Measurements from ENCODE around the gene DSEL.

The DSEL gene

DNA sequence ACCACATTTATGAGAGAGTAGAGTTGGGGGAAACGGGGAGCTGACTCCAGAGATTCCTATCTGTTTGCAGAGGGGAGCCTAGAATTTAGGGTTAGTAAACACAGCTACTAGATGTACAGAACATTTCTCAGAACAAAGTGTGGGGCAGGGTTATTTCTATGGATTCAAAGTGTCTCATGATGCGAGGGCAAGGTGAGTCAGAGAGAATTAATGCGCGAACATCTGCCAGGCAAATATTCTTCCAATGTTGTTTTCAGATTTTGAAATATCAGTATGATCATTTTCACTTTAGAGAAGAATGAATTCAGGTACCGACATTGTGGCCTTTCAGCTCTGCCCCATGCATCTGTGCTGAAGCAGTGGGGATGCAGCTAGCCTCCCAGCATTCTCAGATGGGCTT, 2.0 kb upstream of the DSEL start:
- Histone ChIP-seq H3K36me3 (ENCODE audit: control insufficient read depth, insufficient read depth, low read length) (peaks cover 9% of the 10 kb centered on the region), H3K9me3 (ENCODE audit: control insufficient read depth, insufficient read depth, low read length) (no peaks in the 10 kb centered on the region), H3K4me3 (ENCODE audit: low read depth, low read length) (no peak overlapping the region), H3K27ac (ENCODE audit: low read depth, low read length) (no peak overlapping the region), H3K4me1 (ENCODE audit: control insufficient read depth, insufficient read depth, low read length) (peaks cover 15% of the 10 kb centered on the region), H3K9ac (ENCODE audit: low read depth, low read length) (no peak overlapping the region), H3K27me3 (ENCODE audit: control insufficient read depth, insufficient read depth, low read length) (peaks cover 5% of the 10 kb centered on the region; the same call in 1 of the 2 replicates)

DNA sequence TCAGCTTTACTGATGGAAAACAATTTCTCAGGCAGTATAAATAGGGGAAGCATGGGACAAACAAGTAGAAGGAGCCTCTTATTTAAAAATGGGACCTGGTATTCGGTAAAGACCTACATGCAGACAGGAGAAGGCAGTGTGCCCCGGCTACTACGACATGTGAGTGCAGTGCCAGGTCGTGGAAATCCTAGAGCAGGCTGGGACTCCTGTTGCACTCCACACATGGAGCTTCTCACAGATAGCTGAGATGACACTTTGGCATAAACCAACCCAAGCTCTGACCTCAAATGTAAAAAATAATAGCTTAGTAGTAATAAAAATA, 885 bp upstream of the DSEL start:
- Histone ChIP-seq H3K27ac (ENCODE audit: low read depth, low read length) (no peak overlapping the region), H3K9ac (ENCODE audit: low read depth, low read length) (0 out of 2 replicates have a peak overlapping the region, but pooled peaks have one; percentile 66)

DNA sequence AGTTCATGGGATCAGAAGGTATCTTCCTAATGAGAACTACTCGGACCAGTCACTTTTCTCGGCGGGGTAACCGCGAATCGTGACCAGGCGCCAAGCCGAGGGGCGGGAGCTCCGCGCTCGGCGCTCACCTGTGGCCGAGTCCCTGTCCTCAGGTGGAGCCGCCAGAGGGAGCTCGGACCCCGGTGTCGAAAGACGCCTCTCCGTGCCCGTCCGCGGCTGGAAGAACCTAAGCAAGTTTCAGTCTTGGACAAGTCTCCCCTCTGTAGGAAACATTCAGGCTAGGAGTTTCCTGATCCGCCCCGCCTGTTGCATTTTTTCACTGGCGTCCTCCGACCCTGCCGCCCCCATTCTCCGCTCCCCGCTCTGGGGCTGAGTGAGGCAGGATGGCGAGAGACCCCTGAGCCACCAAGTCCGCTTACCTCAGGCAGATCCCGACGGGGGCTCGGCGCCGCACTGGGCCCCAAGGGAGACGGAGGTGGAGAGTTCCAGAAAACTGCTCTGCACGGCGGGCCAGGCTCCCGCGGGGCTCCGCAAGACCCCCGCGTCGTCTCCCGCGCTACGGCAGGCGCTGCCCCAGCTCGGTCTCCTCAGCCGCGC, 480 bp downstream of the DSEL start:
- H3K27me3 ChIP-seq (ENCODE audit: control insufficient read depth, insufficient read depth, low read length) = peaks cover 5% of the 10 kb centered on the region; the same call in 1 of the 2 replicates
- peak overlapping the region; percentile 57 for H3K9ac ChIP-seq (ENCODE audit: low read depth, low read length)
- peak overlapping the region; percentile 85 for H3K4me3 ChIP-seq (ENCODE audit: low read depth, low read length)
- H3K36me3 ChIP-seq (ENCODE audit: control insufficient read depth, insufficient read depth, low read length) = peaks cover 12% of the 10 kb centered on the region
- no peaks in the 10 kb centered on the region for H3K9me3 ChIP-seq (ENCODE audit: control insufficient read depth, insufficient read depth, low read length)
- H3K4me1 ChIP-seq (ENCODE audit: control insufficient read depth, insufficient read depth, low read length) = peaks cover 15% of the 10 kb centered on the region
- H3K27ac ChIP-seq (ENCODE audit: low read depth, low read length) = peak overlapping the region; percentile 56

More for the DNA sequence above, 885 bp upstream of the DSEL start:
- H3K4me3 ChIP-seq (ENCODE audit: low read depth, low read length) = peak overlapping the region; percentile 91
- H3K4me1 ChIP-seq (ENCODE audit: control insufficient read depth, insufficient read depth, low read length) = peaks cover 15% of the 10 kb centered on the region
- H3K9me3 ChIP-seq (ENCODE audit: control insufficient read depth, insufficient read depth, low read length) = no peaks in the 10 kb centered on the region
- peaks cover 12% of the 10 kb centered on the region for H3K36me3 ChIP-seq (ENCODE audit: control insufficient read depth, insufficient read depth, low read length)
- peaks cover 5% of the 10 kb centered on the region; the same call in 1 of the 2 replicates for H3K27me3 ChIP-seq (ENCODE audit: control insufficient read depth, insufficient read depth, low read length)

DNA sequence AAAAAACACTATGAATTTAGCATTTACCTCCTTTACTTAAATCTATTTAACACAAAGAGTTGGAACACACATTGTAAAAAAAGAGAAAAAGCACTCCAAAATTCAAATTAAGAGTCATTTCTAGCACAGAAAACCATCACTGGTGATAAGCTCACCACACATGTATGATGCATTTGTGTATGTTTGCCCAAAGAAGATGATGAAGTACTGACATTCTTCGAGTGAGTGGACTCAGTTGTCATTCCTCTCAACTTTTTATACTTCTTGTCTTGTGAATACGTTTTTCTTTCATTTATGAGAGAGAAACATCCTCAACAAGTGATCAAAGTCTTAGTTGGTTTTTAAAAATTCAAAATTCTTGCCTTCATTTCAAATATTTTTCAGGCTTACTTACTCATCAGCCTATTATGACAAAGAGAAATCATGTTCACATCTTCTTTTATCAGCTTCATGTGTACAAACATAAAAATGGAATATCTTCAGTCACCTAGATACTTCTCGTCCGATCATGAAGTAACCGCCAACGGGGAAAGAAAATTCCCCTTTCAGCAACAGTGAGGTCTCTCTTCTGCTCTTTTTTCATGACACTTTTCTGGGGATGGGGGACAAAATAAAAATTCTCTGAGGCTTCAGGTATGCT, 1.5 kb downstream of the DSEL start:
- H3K4me1 ChIP-seq (ENCODE audit: control insufficient read depth, insufficient read depth, low read length) = peaks cover 12% of the 10 kb centered on the region
- H3K4me3 ChIP-seq (ENCODE audit: low read depth, low read length) = peak overlapping the region; percentile 85
- H3K9ac ChIP-seq (ENCODE audit: low read depth, low read length) = no peak overlapping the region
- peaks cover 5% of the 10 kb centered on the region; the same call in 1 of the 2 replicates for H3K27me3 ChIP-seq (ENCODE audit: control insufficient read depth, insufficient read depth, low read length)
- H3K36me3 ChIP-seq (ENCODE audit: control insufficient read depth, insufficient read depth, low read length) = peaks cover 12% of the 10 kb centered on the region
- H3K27ac ChIP-seq (ENCODE audit: low read depth, low read length) = no peak overlapping the region
- no peaks in the 10 kb centered on the region for H3K9me3 ChIP-seq (ENCODE audit: control insufficient read depth, insufficient read depth, low read length)

DNA sequence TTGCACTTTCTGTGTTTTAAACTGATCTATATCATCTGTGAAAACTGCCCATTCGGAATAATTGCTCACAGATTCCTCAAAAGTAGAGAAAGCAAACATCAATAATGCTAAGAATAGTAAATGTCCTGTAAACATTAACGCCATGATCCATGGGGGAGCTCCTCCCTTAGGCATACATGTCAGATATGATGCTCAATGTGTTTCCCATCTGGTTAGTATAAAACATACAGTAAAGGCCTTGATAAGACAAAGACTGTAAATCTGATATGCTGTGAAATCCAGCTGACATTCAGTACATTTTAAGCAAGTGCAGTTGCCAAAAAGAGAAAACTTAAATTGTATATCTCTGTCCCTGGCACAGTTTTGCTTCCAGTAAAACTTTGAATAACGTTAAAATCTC, 2.1 kb downstream of the DSEL start:
- Histone ChIP-seq H3K4me3 (ENCODE audit: low read depth, low read length) (no peak overlapping the region), H3K9ac (ENCODE audit: low read depth, low read length) (no peak overlapping the region), H3K27ac (ENCODE audit: low read depth, low read length) (no peak overlapping the region)

DNA sequence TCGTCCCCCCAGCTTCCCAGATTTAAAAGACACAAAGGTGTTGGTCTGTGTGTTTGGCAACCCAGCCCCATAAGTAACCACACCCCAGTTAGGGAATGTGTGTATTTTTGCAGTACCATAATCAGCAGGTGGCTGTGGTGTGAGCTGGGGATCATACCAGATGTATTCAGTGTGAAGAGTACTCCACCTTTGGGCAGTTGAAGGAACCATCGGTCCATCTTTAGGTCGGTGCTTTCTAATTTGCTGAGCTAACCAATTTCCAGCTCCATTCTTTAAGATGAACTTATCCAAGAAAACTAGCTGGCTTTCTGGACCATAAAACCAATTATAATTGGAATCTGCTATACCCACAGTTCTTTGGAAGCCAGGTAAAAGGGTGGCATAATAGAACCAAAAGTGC, 3.2 kb downstream of the DSEL start:
- H3K36me3 ChIP-seq (ENCODE audit: control insufficient read depth, insufficient read depth, low read length) = peaks cover 12% of the 10 kb centered on the region
- no peak overlapping the region for H3K4me3 ChIP-seq (ENCODE audit: low read depth, low read length)
- no peak overlapping the region for H3K27ac ChIP-seq (ENCODE audit: low read depth, low read length)
- no peak overlapping the region for H3K9ac ChIP-seq (ENCODE audit: low read depth, low read length)
- peaks cover 10% of the 10 kb centered on the region for H3K4me1 ChIP-seq (ENCODE audit: control insufficient read depth, insufficient read depth, low read length)
- no peaks in the 10 kb centered on the region for H3K9me3 ChIP-seq (ENCODE audit: control insufficient read depth, insufficient read depth, low read length)
- peaks cover 5% of the 10 kb centered on the region; the same call in 1 of the 2 replicates for H3K27me3 ChIP-seq (ENCODE audit: control insufficient read depth, insufficient read depth, low read length)

More for the DNA sequence above, 2.1 kb downstream of the DSEL start:
- Histone ChIP-seq H3K9me3 (ENCODE audit: control insufficient read depth, insufficient read depth, low read length) (no peaks in the 10 kb centered on the region), H3K27me3 (ENCODE audit: control insufficient read depth, insufficient read depth, low read length) (peaks cover 5% of the 10 kb centered on the region; the same call in 1 of the 2 replicates), H3K36me3 (ENCODE audit: control insufficient read depth, insufficient read depth, low read length) (peaks cover 12% of the 10 kb centered on the region), H3K4me1 (ENCODE audit: control insufficient read depth, insufficient read depth, low read length) (peaks cover 8% of the 10 kb centered on the region)

DNA sequence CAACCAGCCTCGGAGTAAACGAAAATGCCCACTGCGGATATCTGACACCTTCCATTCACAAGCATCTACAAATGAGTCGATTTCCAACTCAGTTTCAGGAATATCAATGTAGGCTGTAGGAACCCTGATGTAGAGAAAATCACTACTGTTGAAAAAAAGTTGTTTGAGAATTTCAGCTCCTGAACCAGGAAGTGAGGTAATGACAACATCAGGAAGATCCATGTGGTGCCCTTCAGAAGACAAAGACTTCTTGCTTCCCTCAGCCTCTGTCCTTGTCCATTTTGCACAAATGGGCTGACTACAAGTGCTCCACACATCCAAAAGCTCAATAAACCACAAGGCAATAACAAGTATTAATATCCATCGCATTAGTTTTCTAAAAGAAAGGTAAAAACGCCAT, 4.7 kb downstream of the DSEL start:
- peaks cover 5% of the 10 kb centered on the region; the same call in 1 of the 2 replicates for H3K27me3 ChIP-seq (ENCODE audit: control insufficient read depth, insufficient read depth, low read length)
- H3K27ac ChIP-seq (ENCODE audit: low read depth, low read length) = no peak overlapping the region
- peaks cover 6% of the 10 kb centered on the region; the same call in 1 of the 2 replicates for H3K4me1 ChIP-seq (ENCODE audit: control insufficient read depth, insufficient read depth, low read length)
- H3K36me3 ChIP-seq (ENCODE audit: control insufficient read depth, insufficient read depth, low read length) = peaks cover 12% of the 10 kb centered on the region
- no peak overlapping the region for H3K9ac ChIP-seq (ENCODE audit: low read depth, low read length)
- H3K9me3 ChIP-seq (ENCODE audit: control insufficient read depth, insufficient read depth, low read length) = no peaks in the 10 kb centered on the region
- H3K4me3 ChIP-seq (ENCODE audit: low read depth, low read length) = no peak overlapping the region

DNA sequence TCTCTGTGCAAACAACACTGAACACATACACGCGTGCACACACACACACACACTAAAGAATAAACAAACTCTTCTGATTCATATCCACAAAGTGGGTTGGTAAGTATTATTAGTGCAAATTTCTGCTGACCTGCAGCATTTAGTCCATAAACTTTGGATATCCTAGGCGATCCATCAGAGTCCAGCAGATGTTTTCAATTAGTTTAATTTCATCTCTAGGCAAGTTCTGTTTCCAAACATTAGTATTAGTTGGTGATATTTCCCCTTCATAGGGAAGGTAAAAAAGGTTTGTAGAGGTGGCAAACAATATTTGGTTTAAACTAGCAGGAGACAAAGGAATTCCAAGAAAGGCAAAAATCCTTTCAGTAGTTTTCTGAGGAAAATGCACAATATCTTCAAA, 5.7 kb downstream of the DSEL start:
- H3K9ac ChIP-seq (ENCODE audit: low read depth, low read length) = no peak overlapping the region
- peaks cover 12% of the 10 kb centered on the region for H3K36me3 ChIP-seq (ENCODE audit: control insufficient read depth, insufficient read depth, low read length)
- peaks cover 6% of the 10 kb centered on the region; the same call in 1 of the 2 replicates for H3K4me1 ChIP-seq (ENCODE audit: control insufficient read depth, insufficient read depth, low read length)
- H3K4me3 ChIP-seq (ENCODE audit: low read depth, low read length) = no peak overlapping the region
- H3K9me3 ChIP-seq (ENCODE audit: control insufficient read depth, insufficient read depth, low read length) = no peaks in the 10 kb centered on the region
- no peak overlapping the region for H3K27ac ChIP-seq (ENCODE audit: low read depth, low read length)
- H3K27me3 ChIP-seq (ENCODE audit: control insufficient read depth, insufficient read depth, low read length) = peaks cover 5% of the 10 kb centered on the region; the same call in 1 of the 2 replicates

DNA sequence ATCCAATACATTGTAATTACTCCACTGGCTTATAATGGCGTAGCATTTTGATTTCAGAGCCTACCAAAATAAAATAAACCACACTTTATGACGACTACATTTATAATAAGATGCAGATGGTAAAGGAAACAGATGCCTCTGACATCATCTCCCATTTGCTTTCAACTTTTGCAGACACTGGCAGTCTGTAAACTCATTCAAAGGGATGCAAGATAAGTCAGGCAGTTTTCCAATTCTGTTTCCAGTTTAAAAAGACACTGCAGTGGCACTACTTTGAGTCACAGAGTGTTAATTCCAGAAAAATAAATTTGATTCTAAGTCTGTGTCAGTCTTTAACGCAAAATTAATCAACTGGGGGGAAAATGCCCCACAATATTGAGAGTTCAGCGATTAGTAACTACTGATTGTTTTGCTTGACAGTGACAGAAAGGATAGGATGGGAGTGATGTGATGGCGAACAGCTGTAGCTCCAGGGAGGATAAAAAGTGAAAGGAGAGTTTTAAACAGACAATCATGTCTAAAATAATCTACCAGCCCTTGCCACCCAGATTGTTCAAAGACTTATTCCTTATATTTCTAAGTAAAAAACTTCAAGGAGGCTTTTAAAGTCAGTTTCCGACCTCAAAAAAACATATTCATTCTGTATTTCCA, 6.7 kb downstream of the DSEL start:
- Histone ChIP-seq H3K4me1 (ENCODE audit: control insufficient read depth, insufficient read depth, low read length) (peaks cover 13% of the 10 kb centered on the region), H3K4me3 (ENCODE audit: low read depth, low read length) (no peak overlapping the region), H3K27ac (ENCODE audit: low read depth, low read length) (no peak overlapping the region), H3K9ac (ENCODE audit: low read depth, low read length) (no peak overlapping the region), H3K36me3 (ENCODE audit: control insufficient read depth, insufficient read depth, low read length) (peaks cover 12% of the 10 kb centered on the region), H3K27me3 (ENCODE audit: control insufficient read depth, insufficient read depth, low read length) (no peaks in the 10 kb centered on the region), H3K9me3 (ENCODE audit: control insufficient read depth, insufficient read depth, low read length) (no peaks in the 10 kb centered on the region)

DNA sequence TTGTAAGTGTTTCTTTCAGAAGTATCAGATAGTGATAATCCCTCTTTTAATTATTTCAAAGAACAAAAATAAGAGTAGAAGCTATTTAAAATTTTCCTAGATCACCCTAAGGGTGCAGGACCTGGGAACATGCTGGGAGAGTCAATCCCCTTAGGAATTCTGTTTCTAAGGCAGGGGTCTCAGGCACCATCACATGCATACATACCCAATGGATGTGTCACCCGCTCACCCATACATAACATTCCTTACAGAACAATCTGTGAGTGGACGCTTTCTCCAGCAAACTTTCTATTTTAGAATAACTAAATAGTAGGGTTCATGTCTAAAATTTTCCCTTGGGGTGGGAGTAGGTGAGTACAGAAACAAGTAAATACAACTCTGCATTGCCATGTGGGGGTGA, 8.4 kb downstream of the DSEL start:
- peak overlapping the region; percentile 48 for H3K27ac ChIP-seq (ENCODE audit: low read depth, low read length)
- H3K27me3 ChIP-seq (ENCODE audit: control insufficient read depth, insufficient read depth, low read length) = no peaks in the 10 kb centered on the region
- H3K4me1 ChIP-seq (ENCODE audit: control insufficient read depth, insufficient read depth, low read length) = peaks cover 23% of the 10 kb centered on the region
- H3K36me3 ChIP-seq (ENCODE audit: control insufficient read depth, insufficient read depth, low read length) = peaks cover 3% of the 10 kb centered on the region; the same call in 1 of the 2 replicates
- no peaks in the 10 kb centered on the region for H3K9me3 ChIP-seq (ENCODE audit: control insufficient read depth, insufficient read depth, low read length)
- no peak overlapping the region for H3K4me3 ChIP-seq (ENCODE audit: low read depth, low read length)
- no peak overlapping the region for H3K9ac ChIP-seq (ENCODE audit: low read depth, low read length)

DNA sequence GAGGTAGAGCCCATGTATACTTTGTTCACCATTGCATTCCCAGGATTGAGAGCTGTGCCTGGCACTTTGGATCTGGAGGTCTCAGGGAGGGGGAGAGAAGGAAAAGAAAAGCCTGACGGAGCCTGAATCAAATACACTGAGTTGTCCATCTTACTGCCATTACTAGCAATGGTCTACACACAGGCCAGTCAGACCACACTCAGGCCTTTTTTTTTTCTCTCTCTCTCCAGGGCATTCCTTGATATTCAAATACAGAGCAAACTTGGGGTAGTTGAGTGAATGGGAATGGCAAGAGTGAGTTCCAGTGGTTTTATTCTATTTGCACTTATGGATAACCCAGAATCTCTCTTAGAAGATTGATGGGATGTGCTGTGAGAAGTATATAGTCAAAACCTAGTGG, 11.8 kb downstream of the DSEL start:
- H3K4me3 ChIP-seq (ENCODE audit: low read depth, low read length) = no peak overlapping the region
- H3K9ac ChIP-seq (ENCODE audit: low read depth, low read length) = no peak overlapping the region
- H3K27me3 ChIP-seq (ENCODE audit: control insufficient read depth, insufficient read depth, low read length) = no peaks in the 10 kb centered on the region
- no peaks in the 10 kb centered on the region; the same call in 1 of the 2 replicates for H3K36me3 ChIP-seq (ENCODE audit: control insufficient read depth, insufficient read depth, low read length)
- no peaks in the 10 kb centered on the region for H3K9me3 ChIP-seq (ENCODE audit: control insufficient read depth, insufficient read depth, low read length)
- H3K27ac ChIP-seq (ENCODE audit: low read depth, low read length) = no peak overlapping the region
- peaks cover 23% of the 10 kb centered on the region for H3K4me1 ChIP-seq (ENCODE audit: control insufficient read depth, insufficient read depth, low read length)
